Mesendoderm (in vitro differentiated cells): ENCODE measurements around the gene MAB21L4.

Experiments used
- DNase-seq: peaks from one replicate; pipeline ENCODE4 v3.0.0; 2013
- H2AK5ac ChIP-seq: 2 replicates; pipeline ENCODE4 v1.6.1; 2013; ENCODE audit warnings: low read length, inconsistent platforms
- H2BK120ac ChIP-seq: 2 replicates; pipeline ENCODE4 v1.6.1; 2013; ENCODE audit warnings: low read depth, mild to moderate bottlenecking, low read length, moderate library complexity, mixed read lengths
- H2BK15ac ChIP-seq: replicated peaks from 2 replicates; pipeline ENCODE4 v1.6.1; 2013; ENCODE audit warnings: low read depth, mild to moderate bottlenecking, moderate library complexity
- H2BK5ac ChIP-seq: 2 replicates; pipeline ENCODE4 v1.6.1; 2013; ENCODE audit warnings: low read length, inconsistent platforms
- H3K18ac ChIP-seq: 2 replicates; pipeline ENCODE4 v1.6.1; 2013; ENCODE audit warnings: mild to moderate bottlenecking, low read length, mixed read lengths
- H3K23ac ChIP-seq: one replicate; pipeline ENCODE4 v1.6.1; 2013; ENCODE audit warnings: low read length
- H3K27ac ChIP-seq: 2 replicates; pipeline ENCODE4 v1.5.1; 2013; ENCODE audit warnings: low read depth, mild to moderate bottlenecking, inconsistent platforms, low read length, moderate library complexity
- H3K27me3 ChIP-seq: 2 replicates; pipeline ENCODE4 v1.6.1; 2013; ENCODE audit warnings: low read length, control low read depth, mild to moderate bottlenecking, inconsistent platforms; ENCODE audit not compliant: insufficient read depth, poor library complexity
- H3K36me3 ChIP-seq: 2 replicates; pipeline ENCODE4 v1.6.1; 2013; ENCODE audit warnings: low read length, inconsistent platforms; ENCODE audit not compliant: control insufficient read depth, insufficient read depth
- H3K4ac ChIP-seq: one replicate; pipeline ENCODE4 v1.6.1; 2013; ENCODE audit warnings: low read depth, mild to moderate bottlenecking, low read length, moderate library complexity
- H3K4me1 ChIP-seq: 2 replicates; pipeline ENCODE4 v1.6.1; 2013; ENCODE audit warnings: low read depth, low read length, inconsistent platforms; ENCODE audit not compliant: control insufficient read depth
- H3K4me2 ChIP-seq: 2 replicates; pipeline ENCODE4 v1.6.1; 2013; ENCODE audit warnings: low read length
- H3K4me3 ChIP-seq: 2 replicates; pipeline ENCODE4 v1.5.1; 2013; ENCODE audit warnings: mild to moderate bottlenecking, low read length
- H3K56ac ChIP-seq: one replicate; pipeline ENCODE4 v1.6.1; 2013; ENCODE audit warnings: low read length
- H3K79me1 ChIP-seq: 2 replicates; pipeline ENCODE4 v1.6.1; 2013; ENCODE audit warnings: low read length, inconsistent platforms
- H3K79me2 ChIP-seq: 2 replicates; pipeline ENCODE4 v1.6.1; 2013; ENCODE audit warnings: mild to moderate bottlenecking, low read length; ENCODE audit not compliant: control insufficient read depth, insufficient read depth
- H3K9ac ChIP-seq: 2 replicates; pipeline ENCODE4 v1.6.1; 2013; ENCODE audit warnings: low read length, inconsistent platforms
- H4K5ac ChIP-seq: one replicate; pipeline ENCODE4 v1.6.1; 2013; ENCODE audit warnings: low read length
- H4K8ac ChIP-seq: one replicate; pipeline ENCODE4 v1.6.1; 2013; ENCODE audit warnings: low read depth, mild to moderate bottlenecking, control low read depth, low read length, moderate library complexity
- WGBS: extraction: QIAGEN DNeasy Blood & Tissue Kit; methylation state at CpG from one replicate; pipeline ENCODE4 v1.1.7; 2013; ENCODE audit warnings: low lambda C conversion rate, missing lambda C conversion rate; ENCODE audit not compliant: insufficient coverage; ENCODE audit errors: extremely low coverage; 5-methylcytosine and 5-hydroxymethylcytosine counted together

MAB21L4 gene

GRCh38 chr2:240839152-240840143, 56.5 kb downstream of the MAB21L4 start:
- no peak overlapping the region for H2BK15ac ChIP-seq
- H3K23ac ChIP-seq, result no peak overlapping the region
- no peaks in the 10 kb centered on the region for H3K79me1 ChIP-seq
- H3K79me2 ChIP-seq, result no peaks in the 10 kb centered on the region
- H3K4ac ChIP-seq, result no peak overlapping the region
- no peak overlapping the region for H3K9ac ChIP-seq
- no peaks in the 10 kb centered on the region for H3K36me3 ChIP-seq
- H4K8ac ChIP-seq, result no peak overlapping the region
- no peak overlapping the region for H3K4me3 ChIP-seq
- DNase-seq, result no peak
- H2BK5ac ChIP-seq, result no peak overlapping the region
- H3K56ac ChIP-seq, result no peak overlapping the region
- no peaks in the 10 kb centered on the region for H3K4me1 ChIP-seq
- H4K5ac ChIP-seq, result no peak overlapping the region
- no peak overlapping the region for H2AK5ac ChIP-seq
- no peak overlapping the region for H3K4me2 ChIP-seq
- H3K18ac ChIP-seq, result no peak overlapping the region
- H3K27ac ChIP-seq, result no peak overlapping the region
- WGBS, result no CpG with 5 or more reads among the region's 28 CpGs
- H3K27me3 ChIP-seq, result no peaks in the 10 kb centered on the region
- no peak overlapping the region for H2BK120ac ChIP-seq

- Histone ChIP-seq H3K36me3 (no peaks in the 10 kb centered on the region), H2BK5ac (no peak overlapping the region), H3K79me2 (no peaks in the 10 kb centered on the region), H3K27ac (no peak overlapping the region), H2BK15ac (no peak overlapping the region), H2BK120ac (no peak overlapping the region), H3K4me3 (no peak overlapping the region), H3K4me2 (no peak overlapping the region), H4K5ac (no peak overlapping the region), H3K56ac (no peak overlapping the region), H3K9ac (no peak overlapping the region), H3K79me1 (no peaks in the 10 kb centered on the region), H3K4ac (no peak overlapping the region), H4K8ac (no peak overlapping the region), H3K4me1 (no peaks in the 10 kb centered on the region), H3K18ac (no peak overlapping the region), H3K23ac (no peak overlapping the region), H3K27me3 (no peaks in the 10 kb centered on the region), H2AK5ac (no peak overlapping the region)
- no peak for DNase-seq
- no CpG with 5 or more reads among the region's 4 CpGs for WGBS
These were observed 58.3 kb downstream of the MAB21L4 start for GRCh38 chr2:240837621-240838020.

GRCh38 chr2:240836781-240837467, 59.0 kb downstream of the MAB21L4 start:
- H3K56ac ChIP-seq, result no peak overlapping the region
- H2BK15ac ChIP-seq, result no peak overlapping the region
- H2AK5ac ChIP-seq, result no peak overlapping the region
- no peak overlapping the region for H3K4ac ChIP-seq
- H3K79me1 ChIP-seq, result no peaks in the 10 kb centered on the region
- no CpG with 5 or more reads among the region's 17 CpGs for WGBS
- no peak overlapping the region for H2BK5ac ChIP-seq
- no peak overlapping the region for H3K18ac ChIP-seq
- H3K36me3 ChIP-seq, result no peaks in the 10 kb centered on the region
- no peak overlapping the region for H3K4me2 ChIP-seq
- no peaks in the 10 kb centered on the region for H3K27me3 ChIP-seq
- H3K27ac ChIP-seq, result no peak overlapping the region
- H3K4me1 ChIP-seq, result no peaks in the 10 kb centered on the region
- H3K79me2 ChIP-seq, result no peaks in the 10 kb centered on the region
- no peak overlapping the region for H3K9ac ChIP-seq
- no peak overlapping the region for H2BK120ac ChIP-seq
- H3K23ac ChIP-seq, result no peak overlapping the region
- H4K8ac ChIP-seq, result no peak overlapping the region
- DNase-seq, result no peak
- no peak overlapping the region for H4K5ac ChIP-seq
- no peak overlapping the region for H3K4me3 ChIP-seq
